PFSK-1 (cell line): Measurements from ENCODE around the gene STYK1.

Source experiments
- FOXP2 ChIP-seq: optimal IDR thresholded peaks from 2 replicates; pipeline ENCODE3; 2011; ENCODE audit warnings: borderline replicate concordance, control low read depth, inconsistent platforms; ENCODE audit not compliant: insufficient read depth; ENCODE audit errors: extremely low read length, extremely low read depth
- POLR2AphosphoS5 ChIP-seq: IDR thresholded peaks from 2 replicates; pipeline ENCODE4 v1.6.1; 2012; ENCODE audit warnings: low read depth, mild to moderate bottlenecking, control low read depth, low read length, moderate library complexity
- SIN3A ChIP-seq: IDR thresholded peaks from 2 replicates; pipeline ENCODE4 v1.6.1; 2012; ENCODE audit warnings: mild to moderate bottlenecking, low read length, moderate library complexity, borderline replicate concordance; ENCODE audit not compliant: insufficient read depth
- TAF1 ChIP-seq: IDR thresholded peaks from 2 replicates; pipeline ENCODE4 v1.6.1; 2012; ENCODE audit warnings: low read length, control low read depth, borderline replicate concordance; ENCODE audit not compliant: insufficient read depth
- TF ChIP-seq, protein P1 (sequence below), 2 experiments: IDR thresholded peaks; 2 replicates each; pipeline versions ENCODE4 v1.6.1 to v1.8.0; 2011 to 2012; ENCODE audit warnings: low read depth in 2 of 2, low read length in 2 of 2, control low read depth in 1 of 2, inconsistent platforms in 1 of 2, mild to moderate bottlenecking in 1 of 2, moderate library complexity in 1 of 2; ENCODE audit not compliant: insufficient read depth in 1 of 2

DNA sequence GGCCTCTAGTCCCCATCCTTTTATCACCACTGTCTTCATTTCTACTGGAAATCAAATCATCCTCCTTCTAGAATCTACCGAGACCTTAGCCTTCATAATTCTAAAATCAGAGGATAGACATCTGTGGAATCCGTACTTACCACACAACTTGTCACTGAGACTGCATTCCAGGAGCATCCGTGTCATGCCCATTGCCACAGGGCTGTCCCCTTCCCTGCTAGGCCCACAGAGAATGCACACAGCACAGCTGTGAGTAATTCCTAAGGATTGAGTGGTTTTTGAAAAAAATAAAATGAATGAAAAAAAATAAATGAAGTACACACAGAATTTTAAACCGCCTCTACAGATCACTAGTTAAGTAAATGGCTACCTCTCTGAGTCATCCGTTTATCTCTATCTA, 39.4 kb downstream of the STYK1 start:
- no peak for TF ChIP-seq TAF1
- TF ChIP-seq FOXP2, result no peak
- TF ChIP-seq SIN3A, result no peak
- TF ChIP-seq POLR2AphosphoS5, result no peak
- TF ChIP-seq, protein P1, sequence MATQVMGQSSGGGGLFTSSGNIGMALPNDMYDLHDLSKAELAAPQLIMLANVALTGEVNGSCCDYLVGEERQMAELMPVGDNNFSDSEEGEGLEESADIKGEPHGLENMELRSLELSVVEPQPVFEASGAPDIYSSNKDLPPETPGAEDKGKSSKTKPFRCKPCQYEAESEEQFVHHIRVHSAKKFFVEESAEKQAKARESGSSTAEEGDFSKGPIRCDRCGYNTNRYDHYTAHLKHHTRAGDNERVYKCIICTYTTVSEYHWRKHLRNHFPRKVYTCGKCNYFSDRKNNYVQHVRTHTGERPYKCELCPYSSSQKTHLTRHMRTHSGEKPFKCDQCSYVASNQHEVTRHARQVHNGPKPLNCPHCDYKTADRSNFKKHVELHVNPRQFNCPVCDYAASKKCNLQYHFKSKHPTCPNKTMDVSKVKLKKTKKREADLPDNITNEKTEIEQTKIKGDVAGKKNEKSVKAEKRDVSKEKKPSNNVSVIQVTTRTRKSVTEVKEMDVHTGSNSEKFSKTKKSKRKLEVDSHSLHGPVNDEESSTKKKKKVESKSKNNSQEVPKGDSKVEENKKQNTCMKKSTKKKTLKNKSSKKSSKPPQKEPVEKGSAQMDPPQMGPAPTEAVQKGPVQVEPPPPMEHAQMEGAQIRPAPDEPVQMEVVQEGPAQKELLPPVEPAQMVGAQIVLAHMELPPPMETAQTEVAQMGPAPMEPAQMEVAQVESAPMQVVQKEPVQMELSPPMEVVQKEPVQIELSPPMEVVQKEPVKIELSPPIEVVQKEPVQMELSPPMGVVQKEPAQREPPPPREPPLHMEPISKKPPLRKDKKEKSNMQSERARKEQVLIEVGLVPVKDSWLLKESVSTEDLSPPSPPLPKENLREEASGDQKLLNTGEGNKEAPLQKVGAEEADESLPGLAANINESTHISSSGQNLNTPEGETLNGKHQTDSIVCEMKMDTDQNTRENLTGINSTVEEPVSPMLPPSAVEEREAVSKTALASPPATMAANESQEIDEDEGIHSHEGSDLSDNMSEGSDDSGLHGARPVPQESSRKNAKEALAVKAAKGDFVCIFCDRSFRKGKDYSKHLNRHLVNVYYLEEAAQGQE (IDR thresholded peaks at IDR 0.05; ENCODE audit: insufficient read depth in 1 of 2, low read depth in 2 of 2, low read length in 2 of 2), result no peak
